ENCODE measurements around the gene VSIG10L2. TPM values are rescaled to one million over a fixed set of nuclear protein-coding genes. Genes with fewer than 3 reads are reported as not detected.

Gene VSIG10L2
- total RNA-seq, 1 donor from 2014 or later: not detected

DNA sequence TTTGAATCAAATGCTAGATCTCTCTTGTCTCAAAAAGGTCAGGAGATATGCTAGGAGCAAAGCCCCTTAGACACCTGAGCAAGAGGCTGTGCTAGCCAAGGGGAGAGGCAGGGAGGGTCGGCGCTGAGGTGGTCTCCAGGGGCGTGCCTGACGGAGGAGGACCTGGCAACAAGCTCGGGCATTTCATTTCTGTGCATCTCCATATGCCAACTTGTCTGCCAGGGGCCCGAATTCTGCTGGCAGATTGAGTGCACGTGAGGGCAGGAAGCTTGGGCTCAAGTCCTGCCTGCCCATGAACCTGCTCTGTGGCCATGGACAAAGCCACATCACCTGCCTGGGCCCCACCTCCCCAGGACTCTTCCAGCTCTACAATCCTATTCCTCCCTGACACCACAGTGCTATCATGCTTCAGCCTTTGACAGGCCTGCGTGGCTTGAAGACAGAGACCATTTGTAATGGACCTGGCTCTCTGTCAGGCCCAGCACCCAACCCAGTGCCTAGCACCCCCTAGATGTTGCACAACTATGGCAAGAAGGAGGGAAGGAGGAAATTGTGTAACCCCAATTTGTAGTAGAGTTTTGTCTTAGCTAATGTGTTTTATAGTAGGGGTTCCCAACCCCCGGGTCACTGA lies 16.3 kb upstream of the VSIG10L2 start:
- H3K27me3 Mint-ChIP-seq (ENCODE audit: low read depth, unreplicated experiment): peaks cover 43% of the 10 kb centered on the region
- Histone ChIP-seq H2AFZ (ENCODE audit: low read depth, low read length) (no peak overlapping the region), H3K9ac (ENCODE audit: low read length) (no peak overlapping the region), H3K4me1 (ENCODE audit: insufficient read depth, low read length) (no peaks in the 10 kb centered on the region), H3K4me3 (ENCODE audit: insufficient read depth, low read depth, low read length) (no peak overlapping the region), H3K27ac (ENCODE audit: low read depth, low read length) (no peak overlapping the region), H3K79me2 (ENCODE audit: insufficient read depth, low read length) (no peaks in the 10 kb centered on the region), H3K4me2 (ENCODE audit: low read length) (no peak overlapping the region), H3K36me3 (ENCODE audit: insufficient read depth, low read length) (no peaks in the 10 kb centered on the region), H4K20me1 (ENCODE audit: insufficient read depth, low read length) (no peaks in the 10 kb centered on the region), H3K9me3 (ENCODE audit: insufficient read depth, low read depth, low read length) (no peaks in the 10 kb centered on the region), H3K27me3 (ENCODE audit: insufficient read depth, low read length) (peaks cover 11% of the 10 kb centered on the region)
- H3K36me3 Mint-ChIP-seq (ENCODE audit: low read depth, unreplicated experiment): no peaks in the 10 kb centered on the region
- no peak for TF ChIP-seq EZH2 (IDR thresholded peaks at IDR 0.05; ENCODE audit: insufficient read depth, low read length)
- TF ChIP-seq, protein P1, sequence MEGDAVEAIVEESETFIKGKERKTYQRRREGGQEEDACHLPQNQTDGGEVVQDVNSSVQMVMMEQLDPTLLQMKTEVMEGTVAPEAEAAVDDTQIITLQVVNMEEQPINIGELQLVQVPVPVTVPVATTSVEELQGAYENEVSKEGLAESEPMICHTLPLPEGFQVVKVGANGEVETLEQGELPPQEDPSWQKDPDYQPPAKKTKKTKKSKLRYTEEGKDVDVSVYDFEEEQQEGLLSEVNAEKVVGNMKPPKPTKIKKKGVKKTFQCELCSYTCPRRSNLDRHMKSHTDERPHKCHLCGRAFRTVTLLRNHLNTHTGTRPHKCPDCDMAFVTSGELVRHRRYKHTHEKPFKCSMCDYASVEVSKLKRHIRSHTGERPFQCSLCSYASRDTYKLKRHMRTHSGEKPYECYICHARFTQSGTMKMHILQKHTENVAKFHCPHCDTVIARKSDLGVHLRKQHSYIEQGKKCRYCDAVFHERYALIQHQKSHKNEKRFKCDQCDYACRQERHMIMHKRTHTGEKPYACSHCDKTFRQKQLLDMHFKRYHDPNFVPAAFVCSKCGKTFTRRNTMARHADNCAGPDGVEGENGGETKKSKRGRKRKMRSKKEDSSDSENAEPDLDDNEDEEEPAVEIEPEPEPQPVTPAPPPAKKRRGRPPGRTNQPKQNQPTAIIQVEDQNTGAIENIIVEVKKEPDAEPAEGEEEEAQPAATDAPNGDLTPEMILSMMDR (IDR thresholded peaks at IDR 0.05; ENCODE audit: insufficient read depth, low read depth, low read length): no peak
- DNase-seq (ENCODE audit: low read depth) (no peak), FAIRE-seq (no peak)
- H3K9me3 Mint-ChIP-seq (ENCODE audit: unreplicated experiment): no peaks in the 10 kb centered on the region
- no peak overlapping the region for H3K4me3 Mint-ChIP-seq (ENCODE audit: unreplicated experiment)
- H3K27ac Mint-ChIP-seq (ENCODE audit: unreplicated experiment): no peak overlapping the region
- peaks cover 6% of the 10 kb centered on the region for H3K4me1 Mint-ChIP-seq (ENCODE audit: low read depth, unreplicated experiment)

DNA sequence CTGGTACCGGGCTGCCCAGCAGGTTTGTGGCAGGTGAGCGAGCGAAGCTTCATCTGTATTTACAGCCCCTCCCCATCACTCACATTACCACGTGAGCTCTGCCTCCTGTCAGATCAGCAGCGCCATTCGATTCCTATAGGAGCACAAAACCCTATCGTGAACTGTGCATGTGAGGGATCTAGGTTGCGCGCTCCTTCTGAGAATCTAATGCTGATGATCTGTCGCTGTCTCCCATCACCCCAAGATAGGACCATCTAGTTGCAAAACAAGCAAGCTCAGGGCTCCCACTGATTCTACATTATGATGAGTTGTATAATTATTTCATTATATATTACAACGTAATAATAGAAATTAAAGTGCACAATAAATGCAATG lies 15.8 kb upstream of the VSIG10L2 start:
- TF ChIP-seq, protein P1 (IDR thresholded peaks at IDR 0.05; ENCODE audit: insufficient read depth, low read depth, low read length): no peak
- TF ChIP-seq EZH2 (IDR thresholded peaks at IDR 0.05; ENCODE audit: insufficient read depth, low read length): no peak
- no peak overlapping the region for H2AFZ ChIP-seq (ENCODE audit: low read depth, low read length)
- H3K4me2 ChIP-seq (ENCODE audit: low read length): no peak overlapping the region
- no peak overlapping the region for H3K9ac ChIP-seq (ENCODE audit: low read length)
- Mint-ChIP-seq H3K4me1 (ENCODE audit: low read depth, unreplicated experiment) (peaks cover 6% of the 10 kb centered on the region), H3K27ac (ENCODE audit: unreplicated experiment) (no peak overlapping the region), H3K36me3 (ENCODE audit: low read depth, unreplicated experiment) (no peaks in the 10 kb centered on the region), H3K9me3 (ENCODE audit: unreplicated experiment) (no peaks in the 10 kb centered on the region), H3K27me3 (ENCODE audit: low read depth, unreplicated experiment) (peaks cover 43% of the 10 kb centered on the region), H3K4me3 (ENCODE audit: unreplicated experiment) (no peak overlapping the region)
- no peaks in the 10 kb centered on the region for H3K9me3 ChIP-seq (ENCODE audit: insufficient read depth, low read depth, low read length)
- H3K4me3 ChIP-seq (ENCODE audit: insufficient read depth, low read depth, low read length): no peak overlapping the region
- no peaks in the 10 kb centered on the region for H3K36me3 ChIP-seq (ENCODE audit: insufficient read depth, low read length)
- H3K4me1 ChIP-seq (ENCODE audit: insufficient read depth, low read length): no peaks in the 10 kb centered on the region
- H3K27ac ChIP-seq (ENCODE audit: low read depth, low read length): no peak overlapping the region
- DNase-seq (ENCODE audit: low read depth): no peak
- H3K79me2 ChIP-seq (ENCODE audit: insufficient read depth, low read length): no peaks in the 10 kb centered on the region
- no peaks in the 10 kb centered on the region for H4K20me1 ChIP-seq (ENCODE audit: insufficient read depth, low read length)
- H3K27me3 ChIP-seq (ENCODE audit: insufficient read depth, low read length): peaks cover 11% of the 10 kb centered on the region
- FAIRE-seq: no peak

DNA sequence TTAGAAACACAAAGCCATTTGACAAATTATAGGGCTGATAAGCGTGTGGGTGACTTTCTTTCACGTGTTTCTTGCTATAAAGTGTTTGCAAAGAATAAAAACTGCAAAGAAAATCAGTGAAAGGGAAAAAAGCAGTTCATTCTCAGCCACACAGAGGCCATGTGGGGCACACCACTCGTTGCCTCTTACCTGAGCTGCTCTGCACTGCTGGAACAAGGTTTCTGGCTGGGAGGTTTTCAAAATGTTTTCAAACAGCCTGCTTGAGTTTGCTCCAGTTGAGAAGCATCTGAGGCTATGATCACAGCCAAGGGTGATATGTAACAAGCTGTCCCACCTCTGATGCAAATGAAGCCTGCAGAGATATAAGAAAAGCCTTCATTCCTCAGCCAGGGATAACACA lies 14.7 kb upstream of the VSIG10L2 start:
- no peak overlapping the region for H3K27ac Mint-ChIP-seq (ENCODE audit: unreplicated experiment)
- peaks cover 43% of the 10 kb centered on the region for H3K27me3 Mint-ChIP-seq (ENCODE audit: low read depth, unreplicated experiment)
- TF ChIP-seq EZH2 (IDR thresholded peaks at IDR 0.05; ENCODE audit: insufficient read depth, low read length): no peak
- TF ChIP-seq, protein P1 (IDR thresholded peaks at IDR 0.05; ENCODE audit: insufficient read depth, low read depth, low read length): no peak
- no peak overlapping the region for H3K4me2 ChIP-seq (ENCODE audit: low read length)
- H3K4me3 ChIP-seq (ENCODE audit: insufficient read depth, low read depth, low read length): no peak overlapping the region
- no peak overlapping the region for H3K27ac ChIP-seq (ENCODE audit: low read depth, low read length)
- no peaks in the 10 kb centered on the region for H3K36me3 Mint-ChIP-seq (ENCODE audit: low read depth, unreplicated experiment)
- H3K4me3 Mint-ChIP-seq (ENCODE audit: unreplicated experiment): no peak overlapping the region
- DNase-seq (ENCODE audit: low read depth) (no peak), FAIRE-seq (no peak)
- no peaks in the 10 kb centered on the region for H4K20me1 ChIP-seq (ENCODE audit: insufficient read depth, low read length)
- H3K36me3 ChIP-seq (ENCODE audit: insufficient read depth, low read length): no peaks in the 10 kb centered on the region
- peaks cover 2% of the 10 kb centered on the region for H3K4me1 Mint-ChIP-seq (ENCODE audit: low read depth, unreplicated experiment)
- H3K9me3 ChIP-seq (ENCODE audit: insufficient read depth, low read depth, low read length): no peaks in the 10 kb centered on the region
- no peaks in the 10 kb centered on the region for H3K79me2 ChIP-seq (ENCODE audit: insufficient read depth, low read length)
- H3K9ac ChIP-seq (ENCODE audit: low read length): no peak overlapping the region
- H2AFZ ChIP-seq (ENCODE audit: low read depth, low read length): no peak overlapping the region
- H3K9me3 Mint-ChIP-seq (ENCODE audit: unreplicated experiment): no peaks in the 10 kb centered on the region
- no peaks in the 10 kb centered on the region for H3K4me1 ChIP-seq (ENCODE audit: insufficient read depth, low read length)
- peaks cover 11% of the 10 kb centered on the region for H3K27me3 ChIP-seq (ENCODE audit: insufficient read depth, low read length)

All from astrocyte (in vitro differentiated cells and primary cell).